Adrenal gland (tissue), 5 donors: ENCODE data around the gene EXOC6B.

Source experiments
- CTCF ChIP-seq, 6 experiments: fragments of 450-650 bp in 4 of 6; fragments of 200-600 bp in 2 of 6; sonication (generic) in 1 of 6; IDR thresholded peaks; 1 replicate in 5 of 6; 2 replicates in 1 of 6; pipeline versions ENCODE4 v1.5.1 to v1.8.0; 2016 to 2021; ENCODE audit warnings: antibody characterized with exemption in 6 of 6, mild to moderate bottlenecking in 2 of 6, moderate library complexity in 1 of 6
- POLR2A ChIP-seq, 2 donors: fragments of 450-650 bp; IDR thresholded peaks; one replicate each; pipeline ENCODE4 v1.6.1; 2017; ENCODE audit warnings: antibody characterized with exemption in 2 of 2, mild to moderate bottlenecking in 2 of 2, moderate library complexity in 1 of 2
- donor health status: DM: no; HTN: no; CAD: no.

GRCh38 chr2:72496479-72496878 lies 329.4 kb downstream of the EXOC6B start:
- TF ChIP-seq CTCF (IDR thresholded peaks at IDR 0.05): no peak
- TF ChIP-seq POLR2A (IDR thresholded peaks at IDR 0.05): no peak
